Ishikawa (cell line): ENCODE results near the gene NDUFAF8.

ENCODE experiments used
- CREB1 ChIP-seq: IDR thresholded peaks from 2 replicates; pipeline ENCODE4 v1.6.1; 2012; ENCODE audit warnings: low read depth
- EP300 ChIP-seq: IDR thresholded peaks from 2 replicates; pipeline ENCODE4 v1.6.1; 2012; ENCODE audit warnings: borderline replicate concordance
- FOXM1 ChIP-seq: IDR thresholded peaks from 2 replicates; pipeline ENCODE4 v1.6.1; 2012; ENCODE audit warnings: low read depth, borderline replicate concordance
- MAX ChIP-seq: IDR thresholded peaks from 2 replicates; pipeline ENCODE4 v1.6.1; 2012
- REST ChIP-seq: IDR thresholded peaks from 2 replicates; pipeline ENCODE4 v1.6.1; 2012; ENCODE audit warnings: low read depth, mild to moderate bottlenecking
- TAF1 ChIP-seq: IDR thresholded peaks from 2 replicates; pipeline ENCODE4 v1.6.1; 2012; ENCODE audit warnings: low read depth, mild to moderate bottlenecking
- YY1 ChIP-seq: IDR thresholded peaks from 2 replicates; pipeline ENCODE4 v1.6.1; 2012; ENCODE audit warnings: low read depth

GRCh38 chr17:81271226-81271625, 32.1 kb downstream of the NDUFAF8 start:
- no peak for TF ChIP-seq CREB1
- no peak for TF ChIP-seq YY1
- no peak for TF ChIP-seq FOXM1
- no peak for TF ChIP-seq EP300
- no peak for TF ChIP-seq TAF1
- no peak for TF ChIP-seq MAX
- TF ChIP-seq REST: no peak
